Measurements from ENCODE around the gene BCL2. TPM values are rescaled to one million over a fixed set of nuclear protein-coding genes. Genes with fewer than 3 reads are reported as not detected.

BCL2 gene
- total RNA-seq, 2 donors from 2014 or later = 14.8 to 38.4 TPM

DNA sequence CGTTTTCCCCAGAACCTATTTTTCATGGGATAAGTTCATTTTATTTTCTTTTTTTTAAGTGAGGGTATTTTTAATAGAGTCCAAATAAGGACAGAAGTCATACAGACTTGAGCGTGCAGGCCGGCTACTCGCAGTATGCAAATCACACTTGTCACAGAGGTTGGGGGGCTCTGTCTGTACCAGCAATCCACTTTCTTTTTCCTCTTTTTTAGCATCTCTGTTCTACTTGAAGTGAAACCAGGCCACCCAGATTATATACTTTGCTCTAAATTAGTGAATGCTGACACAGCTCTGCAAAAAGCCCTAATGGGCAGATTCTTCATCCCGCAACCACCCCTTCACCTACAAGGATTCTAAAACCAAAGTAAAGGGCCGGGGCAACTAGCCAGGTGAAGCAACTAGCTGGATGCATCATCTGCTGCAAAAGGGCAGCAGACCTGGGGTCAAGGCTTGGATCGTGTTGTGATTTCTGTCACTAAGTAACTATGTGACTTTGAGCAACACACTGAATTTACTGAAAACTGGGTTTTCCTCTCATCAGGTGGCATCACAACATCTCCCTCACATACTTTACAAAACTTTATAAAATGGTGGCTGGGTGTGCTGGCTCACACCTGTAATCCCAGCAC lies 29.1 kb upstream of the BCL2 start:
- intact Hi-C loops (cut with DNase I) = no loop called here
- WGBS = 92% methylated on average over 7 of the region's 7 CpGs
- no peaks in the 10 kb centered on the region for H3K4me1 ChIP-seq (replicated peaks)
- TF ChIP-seq POLR2A (IDR thresholded peaks at IDR 0.05) = no peak
- TF ChIP-seq CTCF (IDR thresholded peaks at IDR 0.05) = no peak
- TF ChIP-seq POLR2AphosphoS5 (IDR thresholded peaks at IDR 0.05) = no peak
- H3K9me3 ChIP-seq = no peaks in the 10 kb centered on the region
- peaks cover 0 to 8% of the 10 kb centered on the region in 2 donors for H3K36me3 ChIP-seq
- H3K4me3 ChIP-seq = no peak overlapping the region
- no peak overlapping the region for H3K27ac ChIP-seq
- H3K27me3 ChIP-seq (replicated peaks; ENCODE audit: insufficient read depth) = no peaks in the 10 kb centered on the region
- no peak for DNase-seq (ENCODE audit: low spot score)

GRCh38 chr18:63346480-63347183 lies 27.1 kb upstream of the BCL2 start:
- peak; percentile 27 for DNase-seq (ENCODE audit: low spot score)
- Histone ChIP-seq H3K36me3 (peaks cover 0 to 7% of the 10 kb centered on the region in 2 donors), H3K4me3 (no peak overlapping the region), H3K27me3 (replicated peaks; ENCODE audit: insufficient read depth) (no peaks in the 10 kb centered on the region), H3K9me3 (no peaks in the 10 kb centered on the region), H3K27ac (peak overlapping the region; percentile 4 to 64), H3K4me1 (replicated peaks) (no peaks in the 10 kb centered on the region)
- 53% methylated on average over 7 of the region's 7 CpGs for WGBS
- TF ChIP-seq POLR2A (IDR thresholded peaks at IDR 0.05) (no peak), POLR2AphosphoS5 (IDR thresholded peaks at IDR 0.05) (no peak), CTCF (IDR thresholded peaks at IDR 0.05) (no peak)
- intact Hi-C loops (cut with DNase I) = no loop called here

DNA sequence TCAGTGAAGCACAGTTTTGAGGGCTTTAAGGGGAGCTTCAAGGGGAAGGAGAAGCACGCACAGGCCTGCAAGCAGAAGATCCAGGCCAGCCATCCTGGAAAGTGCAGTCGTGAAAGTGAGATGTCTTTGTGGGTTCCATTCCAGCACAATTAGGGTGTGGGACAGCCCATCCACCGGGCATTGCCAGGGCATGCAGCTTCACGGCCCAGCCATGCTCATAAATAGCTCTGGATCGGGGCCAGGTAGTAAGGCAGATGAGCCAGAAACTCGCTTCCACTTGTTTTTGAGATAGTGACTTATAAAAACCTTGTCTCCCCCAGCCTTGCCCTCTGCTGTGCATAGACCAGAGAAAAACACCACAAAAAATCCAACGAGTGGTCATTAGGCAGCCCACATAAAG lies 26.5 kb upstream of the BCL2 start:
- Histone ChIP-seq H3K36me3 (peaks cover 0 to 4% of the 10 kb centered on the region in 2 donors), H3K27ac (peak overlapping the region; percentile 4 to 64), H3K27me3 (replicated peaks; ENCODE audit: insufficient read depth) (no peaks in the 10 kb centered on the region), H3K4me3 (no peak overlapping the region), H3K4me1 (replicated peaks) (no peaks in the 10 kb centered on the region), H3K9me3 (no peaks in the 10 kb centered on the region)
- DNase-seq (ENCODE audit: low spot score) = peak; percentile 81
- no peak for TF ChIP-seq POLR2A (IDR thresholded peaks at IDR 0.05)
- TF ChIP-seq CTCF (IDR thresholded peaks at IDR 0.05) = no peak
- TF ChIP-seq POLR2AphosphoS5 (IDR thresholded peaks at IDR 0.05) = peak; percentile 38
- 12% methylated on average over 7 of the region's 7 CpGs for WGBS
- intact Hi-C loops (cut with DNase I) = no loop called here

GRCh38 chr18:63344918-63345317 lies 25.3 kb upstream of the BCL2 start:
- intact Hi-C loops (cut with DNase I) = no loop called here

More at GRCh38 chr18:63344918-63345317, 25.3 kb upstream of the BCL2 start:
- TF ChIP-seq CTCF (IDR thresholded peaks at IDR 0.05) (no peak), POLR2AphosphoS5 (IDR thresholded peaks at IDR 0.05) (no peak), POLR2A (IDR thresholded peaks at IDR 0.05) (no peak)
- Histone ChIP-seq H3K9me3 (no peaks in the 10 kb centered on the region), H3K36me3 (no peaks in the 10 kb centered on the region), H3K27me3 (replicated peaks; ENCODE audit: insufficient read depth) (no peaks in the 10 kb centered on the region), H3K4me1 (replicated peaks) (no peaks in the 10 kb centered on the region), H3K4me3 (no peak overlapping the region), H3K27ac (no peak overlapping the region)
- WGBS = 71% methylated on average over 2 of the region's 2 CpGs
- DNase-seq (ENCODE audit: low spot score) = no peak

Data from prostate gland (tissue), 2 donors.